Measurements from ENCODE around the gene KIFC1.
"Not testable (repeated sequence)": the region's sequence is repeated elsewhere in the genome, so short reads cannot be mapped to it uniquely, and the experiment has no call there.

The KIFC1 gene

DNA sequence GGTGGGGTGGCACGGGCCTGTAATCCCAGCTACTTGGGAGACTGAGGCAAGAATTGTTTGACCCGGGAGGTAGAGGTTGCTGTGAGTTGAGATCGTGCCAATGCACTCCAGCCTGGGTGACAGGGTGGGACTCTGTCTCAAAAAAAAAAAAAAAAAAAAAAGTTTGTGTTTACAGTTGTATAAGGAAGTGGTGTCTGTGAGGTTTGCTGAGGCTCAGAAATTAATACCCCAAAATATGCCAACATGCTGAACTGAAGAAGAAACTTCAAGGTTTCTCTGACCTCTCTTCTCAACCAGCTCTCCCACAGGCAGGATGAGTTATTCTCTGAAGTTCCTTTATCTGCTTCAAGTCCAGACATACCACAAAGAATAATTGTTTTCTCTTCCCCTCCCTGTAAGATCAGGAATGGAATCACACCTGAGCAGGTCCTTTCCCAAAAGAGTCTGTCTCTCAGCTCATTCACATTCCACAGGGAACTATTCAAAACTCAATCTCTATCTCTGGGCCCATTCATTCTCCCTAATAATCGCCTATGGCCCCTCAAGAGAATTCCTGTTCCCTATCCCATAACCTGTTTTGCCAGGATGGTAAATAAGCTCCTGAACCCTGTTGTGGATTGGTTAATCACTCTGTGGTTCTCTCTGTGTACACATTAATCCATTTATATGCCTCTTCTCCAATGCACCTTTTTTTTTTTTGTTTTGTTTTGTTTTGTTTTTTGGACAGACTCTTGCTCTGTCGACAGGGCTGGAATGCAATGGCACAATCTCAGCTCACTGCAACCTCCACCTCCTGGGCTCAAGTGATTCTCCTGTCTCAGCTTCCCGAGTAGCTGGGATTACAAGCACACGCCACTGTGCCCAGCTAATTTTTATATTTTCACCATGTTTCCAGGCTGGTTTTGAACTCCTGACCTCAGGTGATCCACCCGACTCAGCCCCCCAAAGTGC lies 17.4 kb upstream of the KIFC1 start:
- TF ChIP-seq, protein P1, sequence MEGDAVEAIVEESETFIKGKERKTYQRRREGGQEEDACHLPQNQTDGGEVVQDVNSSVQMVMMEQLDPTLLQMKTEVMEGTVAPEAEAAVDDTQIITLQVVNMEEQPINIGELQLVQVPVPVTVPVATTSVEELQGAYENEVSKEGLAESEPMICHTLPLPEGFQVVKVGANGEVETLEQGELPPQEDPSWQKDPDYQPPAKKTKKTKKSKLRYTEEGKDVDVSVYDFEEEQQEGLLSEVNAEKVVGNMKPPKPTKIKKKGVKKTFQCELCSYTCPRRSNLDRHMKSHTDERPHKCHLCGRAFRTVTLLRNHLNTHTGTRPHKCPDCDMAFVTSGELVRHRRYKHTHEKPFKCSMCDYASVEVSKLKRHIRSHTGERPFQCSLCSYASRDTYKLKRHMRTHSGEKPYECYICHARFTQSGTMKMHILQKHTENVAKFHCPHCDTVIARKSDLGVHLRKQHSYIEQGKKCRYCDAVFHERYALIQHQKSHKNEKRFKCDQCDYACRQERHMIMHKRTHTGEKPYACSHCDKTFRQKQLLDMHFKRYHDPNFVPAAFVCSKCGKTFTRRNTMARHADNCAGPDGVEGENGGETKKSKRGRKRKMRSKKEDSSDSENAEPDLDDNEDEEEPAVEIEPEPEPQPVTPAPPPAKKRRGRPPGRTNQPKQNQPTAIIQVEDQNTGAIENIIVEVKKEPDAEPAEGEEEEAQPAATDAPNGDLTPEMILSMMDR (IDR thresholded peaks at IDR 0.05; ENCODE audit: borderline replicate concordance, extremely low read depth, low read length, poor library complexity, severe bottlenecking) = no peak
- TF ChIP-seq EZH2 (IDR thresholded peaks at IDR 0.05; ENCODE audit: borderline replicate concordance, low read depth, low read length, severe bottlenecking) = no peak
- Histone ChIP-seq H3K27me3 (ENCODE audit: insufficient read depth, low read length, poor library complexity) (peaks cover 2% of the 10 kb centered on the region), H2AFZ (ENCODE audit: low read depth, low read length) (no peak overlapping the region), H3K79me2 (ENCODE audit: insufficient read depth, low read length) (no peaks in the 10 kb centered on the region), H3K9ac (ENCODE audit: low read depth, low read length) (no peak overlapping the region), H3K27ac (ENCODE audit: low read length) (no peak overlapping the region), H3K4me1 (ENCODE audit: insufficient read depth, low read length) (no peaks in the 10 kb centered on the region), H3K4me2 (ENCODE audit: insufficient read depth, low read length) (no peak overlapping the region), H4K20me1 (ENCODE audit: insufficient read depth, low read length) (no peaks in the 10 kb centered on the region), H3K4me3 (ENCODE audit: low read depth in 1 of 2, low read length in 2 of 2) (no peak overlapping the region), H3K9me3 (ENCODE audit: insufficient read depth, low read length, severe bottlenecking) (no peaks in the 10 kb centered on the region), H3K36me3 (ENCODE audit: insufficient read depth, low read length) (no peaks in the 10 kb centered on the region)
- ATAC-seq (ENCODE audit: insufficient read depth, low read depth) (no peak), DNase-seq (no peak)

DNA sequence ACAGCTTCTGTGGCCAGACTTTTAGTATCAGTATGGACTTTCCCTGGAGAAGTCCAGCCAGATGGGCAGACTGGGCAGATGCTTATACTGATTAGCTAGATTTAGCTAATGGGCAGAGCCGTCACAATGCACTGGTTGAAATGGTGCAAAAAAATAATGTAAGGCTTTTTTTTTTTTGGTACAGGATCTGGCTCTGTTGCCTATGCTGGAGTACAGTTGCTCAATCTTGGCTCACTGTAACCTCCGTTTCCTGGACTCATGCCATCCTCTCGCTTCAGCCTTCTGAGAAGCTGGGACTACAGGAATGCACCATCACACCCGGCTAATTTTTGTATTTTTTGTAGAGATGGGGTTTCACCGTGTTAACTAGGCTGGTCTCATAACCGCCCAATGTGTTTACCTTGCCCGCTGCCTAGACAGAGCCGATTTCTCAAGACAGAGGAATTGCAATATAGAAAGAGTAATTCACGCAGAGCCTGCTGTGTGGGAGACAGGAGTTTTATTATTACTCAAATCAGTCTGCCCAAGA lies 16.4 kb upstream of the KIFC1 start:
- Histone ChIP-seq H3K4me2 (ENCODE audit: insufficient read depth, low read length) (no peak overlapping the region), H2AFZ (ENCODE audit: low read depth, low read length) (no peak overlapping the region), H3K79me2 (ENCODE audit: insufficient read depth, low read length) (no peaks in the 10 kb centered on the region), H3K27ac (ENCODE audit: low read length) (no peak overlapping the region), H3K27me3 (ENCODE audit: insufficient read depth, low read length, poor library complexity) (peaks cover 2% of the 10 kb centered on the region), H3K9ac (ENCODE audit: low read depth, low read length) (no peak overlapping the region), H3K4me3 (ENCODE audit: low read depth in 1 of 2, low read length in 2 of 2) (no peak overlapping the region), H4K20me1 (ENCODE audit: insufficient read depth, low read length) (no peaks in the 10 kb centered on the region), H3K9me3 (ENCODE audit: insufficient read depth, low read length, severe bottlenecking) (no peaks in the 10 kb centered on the region), H3K36me3 (ENCODE audit: insufficient read depth, low read length) (no peaks in the 10 kb centered on the region), H3K4me1 (ENCODE audit: insufficient read depth, low read length) (no peaks in the 10 kb centered on the region)
- no peak for DNase-seq
- ATAC-seq (ENCODE audit: insufficient read depth, low read depth) = no peak
- TF ChIP-seq, protein P1 (IDR thresholded peaks at IDR 0.05; ENCODE audit: borderline replicate concordance, extremely low read depth, low read length, poor library complexity, severe bottlenecking) = no peak
- no peak for TF ChIP-seq EZH2 (IDR thresholded peaks at IDR 0.05; ENCODE audit: borderline replicate concordance, low read depth, low read length, severe bottlenecking)

DNA sequence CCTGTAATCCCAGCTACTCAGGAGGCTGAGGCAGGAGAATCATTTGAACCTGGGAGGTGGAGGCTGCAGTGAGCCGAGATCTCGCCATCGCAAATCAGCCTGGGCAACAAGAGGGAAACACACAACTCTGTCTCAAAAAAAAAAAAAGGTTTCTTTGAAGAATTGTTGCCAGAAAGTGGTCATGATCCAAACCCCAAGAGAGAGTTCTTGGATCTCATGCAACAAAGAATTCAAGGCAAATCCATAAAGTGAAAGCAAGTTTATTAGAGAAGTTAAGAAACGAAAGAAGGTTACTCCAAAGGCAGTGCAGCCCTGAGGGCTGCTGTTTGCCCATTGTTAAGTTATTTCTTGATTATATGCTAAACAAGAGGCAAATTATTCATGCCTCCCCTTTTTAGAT lies 14.5 kb upstream of the KIFC1 start:
- Histone ChIP-seq H3K36me3 (ENCODE audit: insufficient read depth, low read length) (no peaks in the 10 kb centered on the region), H3K79me2 (ENCODE audit: insufficient read depth, low read length) (no peaks in the 10 kb centered on the region), H3K4me3 (ENCODE audit: low read depth in 1 of 2, low read length in 2 of 2) (no peak overlapping the region), H3K4me2 (ENCODE audit: insufficient read depth, low read length) (no peak overlapping the region), H3K9ac (ENCODE audit: low read depth, low read length) (no peak overlapping the region), H3K9me3 (ENCODE audit: insufficient read depth, low read length, severe bottlenecking) (no peaks in the 10 kb centered on the region), H3K27ac (ENCODE audit: low read length) (no peak overlapping the region), H3K27me3 (ENCODE audit: insufficient read depth, low read length, poor library complexity) (peaks cover 2% of the 10 kb centered on the region), H4K20me1 (ENCODE audit: insufficient read depth, low read length) (no peaks in the 10 kb centered on the region), H3K4me1 (ENCODE audit: insufficient read depth, low read length) (no peaks in the 10 kb centered on the region), H2AFZ (ENCODE audit: low read depth, low read length) (no peak overlapping the region)
- TF ChIP-seq EZH2 (IDR thresholded peaks at IDR 0.05; ENCODE audit: borderline replicate concordance, low read depth, low read length, severe bottlenecking) = no peak
- TF ChIP-seq, protein P1 (IDR thresholded peaks at IDR 0.05; ENCODE audit: borderline replicate concordance, extremely low read depth, low read length, poor library complexity, severe bottlenecking) = no peak
- no peak for DNase-seq
- ATAC-seq (ENCODE audit: insufficient read depth, low read depth) = no peak

DNA sequence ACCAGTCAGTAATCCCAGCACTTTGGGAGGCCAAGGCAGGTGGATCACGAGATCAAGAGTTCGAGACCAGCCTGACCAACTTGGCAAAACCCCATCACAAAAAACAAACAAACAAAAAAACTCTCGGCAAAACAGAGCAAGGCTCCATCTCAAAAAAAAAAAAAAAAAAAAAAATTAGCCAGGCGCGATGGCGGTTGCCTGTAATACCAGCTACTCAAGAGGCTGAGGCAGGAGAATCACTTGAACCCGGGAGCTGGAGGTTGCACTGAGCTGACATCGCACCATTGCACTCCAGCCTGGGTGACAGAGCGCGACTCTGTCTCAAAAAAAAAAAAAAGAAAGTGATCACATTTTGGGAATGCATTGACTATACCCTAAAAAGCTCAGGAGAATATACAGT lies 12.4 kb upstream of the KIFC1 start:
- not testable (repeated sequence) for H3K9ac ChIP-seq (ENCODE audit: low read depth, low read length); H3K27me3 ChIP-seq (ENCODE audit: insufficient read depth, low read length, poor library complexity); H3K27ac ChIP-seq (ENCODE audit: low read length); H3K36me3 ChIP-seq (ENCODE audit: insufficient read depth, low read length); DNase-seq; H3K4me2 ChIP-seq (ENCODE audit: insufficient read depth, low read length); H3K79me2 ChIP-seq (ENCODE audit: insufficient read depth, low read length); H3K9me3 ChIP-seq (ENCODE audit: insufficient read depth, low read length, severe bottlenecking); H3K4me3 ChIP-seq (ENCODE audit: low read depth in 1 of 2, low read length in 2 of 2); H2AFZ ChIP-seq (ENCODE audit: low read depth, low read length); ATAC-seq (ENCODE audit: insufficient read depth, low read depth); H4K20me1 ChIP-seq (ENCODE audit: insufficient read depth, low read length); H3K4me1 ChIP-seq (ENCODE audit: insufficient read depth, low read length)

All from DND-41 (cell line).